AML-193 (cell line): Measurements from ENCODE around the gene MTHFD2L.

ENCODE experiments used
- DNase-seq, 2 experiments: peaks; one replicate each; lab custom pipeline; 2025; lab: John Stamatoyannopoulos, UW

The MTHFD2L gene

DNA sequence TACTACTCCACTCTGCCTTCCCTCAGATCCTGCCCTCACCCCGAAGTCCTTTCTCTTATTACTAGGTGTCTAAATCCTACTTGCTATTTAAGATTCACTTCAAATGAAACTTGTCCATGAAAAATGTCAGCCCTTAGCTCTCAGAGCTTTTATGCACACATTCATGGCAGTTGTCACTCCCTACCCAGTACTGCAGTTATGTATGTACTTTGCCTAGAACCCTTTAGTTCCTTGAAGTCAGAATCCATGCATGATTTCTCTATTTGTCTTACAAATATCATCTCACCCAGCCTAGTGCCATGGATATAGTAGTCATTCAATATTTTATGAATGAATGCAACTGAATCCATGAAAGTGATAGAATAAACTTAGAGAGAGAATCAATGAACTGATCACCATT lies 147.1 kb downstream of the MTHFD2L start:
- DNase-seq, result no peak

GRCh38 chr4:74307170-74307569 lies 149.3 kb downstream of the MTHFD2L start:
- no peak for DNase-seq

DNA sequence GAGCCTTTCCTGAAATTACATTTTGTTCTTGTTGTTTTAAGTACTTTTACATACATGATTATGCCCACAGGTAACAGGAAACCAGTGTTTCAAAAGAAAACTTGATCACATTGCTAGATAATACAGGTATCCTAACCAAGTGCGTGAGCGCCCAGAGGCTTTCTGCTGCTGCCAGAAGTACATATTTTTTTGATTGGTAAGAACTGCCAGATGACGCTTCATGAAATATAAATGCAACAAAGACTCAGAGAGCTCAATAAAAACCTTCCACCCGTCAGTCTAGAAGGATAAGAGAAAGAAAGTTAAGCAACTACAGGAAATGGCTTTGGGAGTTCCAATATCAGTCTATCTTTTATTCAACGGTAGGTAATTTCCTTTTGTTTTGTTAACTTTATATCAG lies 150.3 kb downstream of the MTHFD2L start, which contains the start of gene EPGN:
Gene EPGN (plus strand): TSS at position 256 of the 400 bp plus-strand sequence. CDS start 64 bp downstream, at position 320.
- DNase-seq, result no peak

GRCh38 chr4:74309223-74309622 lies 151.3 kb downstream of the MTHFD2L start:
- peak; percentile 28 to 42 for DNase-seq

GRCh38 chr4:74311696-74312313 lies 153.9 kb downstream of the MTHFD2L start:
- DNase-seq, result peak; percentile 54 to 59

- no peak for DNase-seq
Observed at GRCh38 chr4:74314329-74314728, 156.4 kb downstream of the MTHFD2L start.

DNA sequence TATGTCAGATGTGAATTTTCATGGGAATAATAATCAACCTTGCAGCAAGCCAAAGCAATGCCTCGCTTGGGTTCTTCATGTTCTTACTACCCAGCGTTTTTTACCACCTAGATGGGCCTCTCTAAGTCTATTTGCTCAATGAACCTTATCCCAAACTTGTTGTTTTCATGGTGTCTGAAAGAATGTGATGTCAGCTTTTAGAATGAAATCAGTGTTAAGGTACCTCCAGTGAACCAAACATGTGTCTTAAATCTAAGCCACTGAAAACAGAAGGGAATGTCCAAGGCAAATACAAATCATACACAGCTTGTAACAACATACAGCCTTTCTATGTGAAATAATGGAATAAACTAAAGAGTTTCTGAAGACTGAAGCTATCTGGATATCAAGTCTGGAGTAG lies 157.0 kb downstream of the MTHFD2L start:
- DNase-seq, result no peak

GRCh38 chr4:74315376-74315775 lies 157.5 kb downstream of the MTHFD2L start:
- DNase-seq, result no peak

DNA sequence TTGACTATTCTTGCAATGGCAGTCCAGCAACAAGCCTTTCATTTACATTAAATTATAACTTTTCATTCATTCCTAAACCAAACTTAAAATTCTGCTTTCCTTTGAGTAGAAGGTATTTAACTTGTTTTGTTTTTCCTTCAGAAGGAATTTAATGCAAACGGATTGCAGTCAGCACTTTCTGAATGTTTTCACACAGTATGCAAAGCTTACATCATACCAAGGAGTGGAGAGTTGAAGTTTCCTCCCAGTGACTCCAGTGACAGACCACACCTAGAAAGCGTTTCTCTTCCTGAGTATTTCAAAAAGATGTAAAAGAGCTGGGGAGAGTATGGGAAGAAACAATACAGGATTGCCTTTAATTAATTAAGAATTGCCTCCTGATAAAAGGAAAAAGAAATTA lies 158.5 kb downstream of the MTHFD2L start:
- no peak for DNase-seq

DNA sequence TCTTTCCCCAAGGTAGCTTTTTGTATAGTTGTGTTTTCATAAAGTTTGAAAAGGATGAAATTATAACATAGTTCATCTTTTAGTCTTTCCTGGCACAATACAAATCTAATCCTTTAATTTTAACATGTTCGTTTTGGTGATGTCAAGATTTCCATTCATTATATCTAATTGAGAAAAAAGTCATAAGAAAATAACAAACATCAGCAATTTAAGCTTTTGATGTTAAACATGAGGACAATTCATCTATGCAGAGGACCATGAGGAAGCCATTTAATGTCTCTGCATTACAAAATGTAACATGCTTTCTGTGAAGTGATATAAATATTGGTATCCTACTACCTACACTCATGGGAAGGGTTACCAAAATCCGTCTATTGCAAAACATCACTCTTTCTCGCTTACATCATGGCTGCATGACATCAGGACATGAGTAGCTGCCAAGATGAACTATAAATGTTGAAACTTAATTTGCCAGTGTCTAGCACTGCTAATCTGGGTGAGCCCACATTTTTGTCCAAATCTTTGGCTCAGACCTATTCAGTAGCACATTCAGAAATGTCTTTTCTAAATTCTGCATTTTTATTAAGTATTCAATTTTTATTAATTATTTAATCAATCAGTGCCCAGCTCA lies 159.8 kb downstream of the MTHFD2L start:
- DNase-seq, result no peak

DNA sequence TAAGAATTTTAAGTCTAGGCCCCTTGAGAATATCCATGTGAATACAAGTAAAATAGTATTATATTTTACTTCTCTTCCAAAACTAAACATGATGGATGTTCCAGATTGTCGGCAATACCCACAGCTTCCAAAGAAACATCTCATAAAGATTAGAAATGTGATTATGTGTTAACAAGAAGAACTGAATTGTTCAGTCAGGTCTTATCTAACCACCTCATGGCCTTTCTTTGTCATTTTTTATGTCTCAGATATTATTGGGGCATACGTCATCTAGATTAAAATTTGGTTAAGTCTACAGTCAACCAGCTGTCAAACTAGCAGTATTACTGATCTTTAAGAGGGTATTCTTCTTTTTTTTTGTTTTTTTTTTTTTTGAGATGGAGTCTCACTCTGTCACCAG lies 160.4 kb downstream of the MTHFD2L start:
- DNase-seq, result no peak

- DNase-seq, result no peak
Observed at GRCh38 chr4:74319470-74319869, 161.6 kb downstream of the MTHFD2L start.

DNA sequence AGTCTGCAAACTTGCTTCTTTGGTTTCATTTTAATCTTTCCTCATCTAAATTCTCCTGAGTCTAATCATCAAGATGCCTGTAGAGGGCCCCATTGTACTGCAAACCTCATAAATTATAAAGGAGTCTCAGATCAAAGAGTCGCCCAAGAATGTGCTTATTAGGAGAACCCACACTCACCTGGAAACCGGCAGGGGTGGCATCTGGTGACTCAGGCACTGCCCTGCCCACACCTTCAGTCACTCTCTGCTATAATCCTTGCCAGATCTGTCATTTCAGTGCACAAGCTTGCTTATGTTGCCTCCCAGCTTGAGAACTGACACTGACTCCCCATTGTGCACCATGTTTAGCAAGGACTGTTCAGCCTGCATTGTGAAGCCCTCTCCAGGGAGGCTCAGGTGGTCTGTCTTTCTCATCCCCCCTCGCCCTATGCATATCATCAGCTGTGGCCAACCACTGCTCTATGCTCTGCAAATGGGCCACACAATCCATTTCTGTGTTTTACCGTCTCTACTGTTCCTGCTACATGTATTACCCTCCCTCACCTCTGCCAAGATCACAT lies 162.7 kb downstream of the MTHFD2L start:
- DNase-seq, result peak; percentile 78 to 79

DNA sequence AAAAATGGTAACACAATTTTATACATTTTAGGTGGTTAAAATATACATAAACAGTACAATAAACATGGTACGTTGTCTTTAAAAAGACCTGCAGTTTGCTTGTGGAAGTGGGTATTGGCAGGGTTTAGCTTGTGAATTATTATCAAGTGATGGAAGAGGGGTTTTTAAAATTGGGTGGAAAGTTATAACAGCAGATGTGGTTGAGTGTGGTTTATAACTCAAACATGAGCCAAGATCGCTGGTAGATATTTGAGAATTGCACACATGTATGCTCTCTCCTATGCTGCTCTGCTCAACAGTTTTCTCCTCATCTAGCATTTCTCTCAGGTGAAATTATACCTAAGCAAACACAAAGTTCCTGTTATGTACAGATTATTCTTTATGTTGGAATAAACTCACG lies 164.4 kb downstream of the MTHFD2L start:
- DNase-seq, result no peak

DNA sequence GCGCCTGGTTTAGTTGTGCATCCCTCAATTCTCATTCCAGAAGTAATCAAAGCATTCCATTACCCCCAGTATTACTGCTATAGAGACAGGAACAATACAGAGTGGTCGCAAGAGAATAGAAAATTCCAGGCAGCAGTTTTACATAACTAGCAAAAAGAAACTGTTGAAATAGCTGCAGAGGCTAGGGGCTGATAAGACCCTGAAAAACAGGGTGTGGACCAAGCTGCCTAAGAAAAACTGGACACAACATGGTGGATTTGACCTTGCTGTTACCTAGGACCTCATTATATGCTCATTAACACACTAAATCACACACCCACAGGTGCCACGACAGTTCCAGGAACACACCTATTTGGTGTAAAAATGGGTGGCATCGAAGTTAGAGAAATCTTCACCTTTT lies 165.7 kb downstream of the MTHFD2L start:
- DNase-seq, result no peak

DNA sequence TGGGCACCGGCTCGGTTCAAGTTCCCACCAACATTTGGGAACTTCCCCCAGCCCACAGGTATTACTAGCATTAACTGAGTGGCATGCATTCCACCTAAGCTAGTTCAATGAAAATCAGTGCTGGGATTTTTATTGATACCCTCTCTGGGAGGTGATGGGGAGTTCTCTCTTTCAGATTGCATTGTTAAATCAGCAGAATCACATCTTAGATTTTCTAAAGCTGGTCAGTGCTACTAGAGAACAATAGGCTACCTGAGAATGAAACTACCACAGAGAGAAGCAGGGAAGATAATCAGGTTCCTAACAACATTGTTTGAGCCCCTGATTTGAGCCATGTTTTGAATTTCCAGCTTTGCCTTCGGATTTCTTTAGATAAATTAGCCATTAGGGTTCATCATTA lies 166.3 kb downstream of the MTHFD2L start:
- DNase-seq, result no peak

DNA sequence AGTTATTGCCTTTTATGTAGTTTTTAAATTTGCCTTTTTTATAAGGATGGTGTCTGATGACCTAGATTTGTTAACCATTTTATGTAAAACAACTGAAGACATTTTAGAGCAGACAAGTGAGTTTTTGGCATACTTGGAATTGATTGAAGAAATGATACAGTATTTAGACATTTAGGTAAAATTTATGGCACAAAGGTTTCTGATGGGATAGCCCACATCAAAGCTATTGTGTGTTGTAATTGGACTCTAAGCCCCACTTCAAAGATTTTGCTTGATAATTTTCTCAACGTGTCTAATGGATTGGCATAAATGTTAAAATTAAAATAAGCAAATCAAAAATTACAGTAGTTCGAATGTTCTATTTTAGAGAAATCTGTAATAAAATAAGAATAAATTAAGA lies 168.0 kb downstream of the MTHFD2L start:
- no peak for DNase-seq

- DNase-seq, result no peak
Observed at GRCh38 chr4:74327762-74328161, 169.8 kb downstream of the MTHFD2L start.

DNA sequence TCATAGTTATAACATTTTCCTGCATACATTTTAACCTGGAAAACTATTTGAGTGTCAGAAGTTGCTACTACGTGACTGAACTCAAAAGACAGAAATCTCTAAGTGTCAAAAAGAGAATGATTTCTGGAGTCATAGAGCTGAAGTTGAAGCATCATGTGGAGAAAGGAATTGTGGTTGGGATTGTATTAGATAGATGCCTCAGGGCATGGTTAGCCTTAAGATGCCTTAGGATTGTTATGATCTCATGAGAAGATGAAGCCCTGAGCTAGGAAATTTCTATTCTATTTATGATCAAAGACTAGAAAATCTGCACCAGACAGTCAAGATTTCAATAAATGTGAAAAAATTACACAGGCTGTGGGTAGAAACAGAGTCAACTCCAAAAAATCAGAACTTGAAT lies 170.6 kb downstream of the MTHFD2L start:
- no peak for DNase-seq

GRCh38 chr4:74329307-74329706 lies 171.4 kb downstream of the MTHFD2L start:
- DNase-seq, result no peak

DNA sequence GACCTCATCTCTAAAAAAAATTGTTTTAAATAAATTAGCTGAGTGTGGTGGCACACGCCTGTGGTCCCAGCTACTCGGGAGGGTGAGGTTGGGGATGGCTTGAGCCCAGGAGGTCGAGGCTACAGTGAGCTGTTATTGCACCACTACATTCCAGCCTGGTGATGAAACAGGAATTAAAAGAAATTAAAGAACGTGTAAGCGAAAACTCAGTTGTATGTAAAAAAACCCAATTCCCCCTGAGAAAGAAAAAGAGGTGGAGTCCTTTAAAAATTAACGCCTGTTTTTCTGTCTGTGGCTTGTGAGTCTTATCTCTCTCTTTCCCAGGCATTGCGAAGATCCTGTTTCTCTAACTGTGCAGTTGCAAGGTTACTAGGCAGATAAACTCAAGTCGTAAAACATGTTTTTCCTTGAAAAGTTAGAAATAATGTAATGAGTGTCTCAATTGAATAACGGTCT lies 172.4 kb downstream of the MTHFD2L start:
- DNase-seq, result no peak

DNA sequence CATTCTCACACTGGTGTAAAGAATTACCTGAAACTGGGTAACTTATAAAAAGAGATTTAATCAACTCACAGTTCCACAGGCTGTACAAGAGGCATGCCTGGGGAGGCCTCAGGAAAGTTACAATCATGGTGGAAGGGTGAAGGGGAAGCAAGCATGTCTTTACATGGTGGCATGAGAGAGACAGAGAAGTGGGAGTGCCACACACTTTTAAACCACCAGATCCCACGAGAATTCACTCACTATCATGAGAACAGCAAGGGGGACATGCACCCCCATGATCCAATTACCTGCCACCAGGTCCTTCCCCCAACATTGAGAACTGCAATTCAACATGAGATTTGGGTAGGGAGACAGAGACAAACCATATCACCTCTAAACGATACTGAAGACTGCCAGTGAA lies 173.3 kb downstream of the MTHFD2L start:
- DNase-seq, result no peak

- no peak for DNase-seq
Observed at GRCh38 chr4:74331944-74332343, 174.0 kb downstream of the MTHFD2L start.

DNA sequence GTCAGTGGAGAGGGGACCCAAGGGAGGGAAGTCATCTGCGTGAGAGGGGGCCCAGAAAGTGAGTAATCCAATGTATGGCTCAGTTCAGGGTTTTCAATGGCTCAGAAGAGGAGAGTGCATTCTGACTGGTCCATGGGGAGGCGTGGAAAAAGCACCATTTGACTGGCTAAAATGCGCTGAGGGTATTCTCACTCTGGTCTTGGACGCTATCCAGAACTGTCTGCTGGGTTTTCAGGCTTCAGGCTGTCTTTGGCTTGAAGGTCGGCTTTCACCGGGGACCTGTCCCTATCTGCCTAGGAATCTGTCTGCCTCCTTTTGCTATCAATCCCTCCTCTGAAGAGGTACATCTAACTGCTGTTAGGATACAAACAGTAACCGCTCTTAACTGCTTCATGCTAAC lies 176.7 kb downstream of the MTHFD2L start:
- DNase-seq, result no peak
